Measurements from ENCODE around the gene GABRB1.

DNA sequence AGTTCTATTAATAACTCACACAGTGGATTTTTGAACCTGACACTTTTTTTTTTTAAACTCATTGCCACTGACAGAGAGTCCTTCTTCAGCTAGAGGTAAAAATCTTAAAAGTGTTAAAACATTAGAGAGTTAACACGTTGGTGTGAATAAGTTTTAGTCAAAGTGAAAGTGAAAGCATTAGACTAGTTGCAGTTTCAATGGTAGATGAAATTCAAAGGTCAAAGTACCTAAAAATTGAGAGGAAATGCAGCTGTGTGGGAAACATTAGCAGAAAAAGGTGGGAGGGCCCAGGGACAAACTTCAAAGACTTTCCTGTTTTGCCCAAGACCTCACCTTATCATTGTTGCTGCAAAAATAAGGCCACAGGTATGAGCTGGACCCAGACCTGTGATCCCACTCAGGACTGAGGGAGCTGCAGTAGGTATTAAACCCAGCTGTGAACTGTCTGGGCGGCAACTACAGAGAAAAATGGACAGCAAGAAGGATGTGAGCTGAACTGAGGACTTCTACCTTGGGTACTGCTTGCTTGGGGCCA lies 20.4 kb upstream of the GABRB1 start:
- TF ChIP-seq, protein P1, sequence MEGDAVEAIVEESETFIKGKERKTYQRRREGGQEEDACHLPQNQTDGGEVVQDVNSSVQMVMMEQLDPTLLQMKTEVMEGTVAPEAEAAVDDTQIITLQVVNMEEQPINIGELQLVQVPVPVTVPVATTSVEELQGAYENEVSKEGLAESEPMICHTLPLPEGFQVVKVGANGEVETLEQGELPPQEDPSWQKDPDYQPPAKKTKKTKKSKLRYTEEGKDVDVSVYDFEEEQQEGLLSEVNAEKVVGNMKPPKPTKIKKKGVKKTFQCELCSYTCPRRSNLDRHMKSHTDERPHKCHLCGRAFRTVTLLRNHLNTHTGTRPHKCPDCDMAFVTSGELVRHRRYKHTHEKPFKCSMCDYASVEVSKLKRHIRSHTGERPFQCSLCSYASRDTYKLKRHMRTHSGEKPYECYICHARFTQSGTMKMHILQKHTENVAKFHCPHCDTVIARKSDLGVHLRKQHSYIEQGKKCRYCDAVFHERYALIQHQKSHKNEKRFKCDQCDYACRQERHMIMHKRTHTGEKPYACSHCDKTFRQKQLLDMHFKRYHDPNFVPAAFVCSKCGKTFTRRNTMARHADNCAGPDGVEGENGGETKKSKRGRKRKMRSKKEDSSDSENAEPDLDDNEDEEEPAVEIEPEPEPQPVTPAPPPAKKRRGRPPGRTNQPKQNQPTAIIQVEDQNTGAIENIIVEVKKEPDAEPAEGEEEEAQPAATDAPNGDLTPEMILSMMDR (IDR thresholded peaks at IDR 0.05) = no peak
- TF ChIP-seq POLR2A (IDR thresholded peaks at IDR 0.05) = no peak

All from thyroid gland (tissue), 4 donors.